Keratinocyte (primary cell): ENCODE measurements around the gene MKLN1. TPM values are rescaled to one million over a fixed set of nuclear protein-coding genes. Genes with fewer than 3 reads are reported as not detected.

Source experiments
- DNase-seq: peaks from one replicate; pipeline ENCODE4 v3.0.0-alpha.2; 2011; ENCODE audit warnings: low read depth, missing footprints, low spot score
- FAIRE-seq: peaks from 2 replicates; lab custom pipeline; 2011; peaks lifted over from hg19 to GRCh38; lab: Jason Lieb, UNC
- H2AFZ ChIP-seq: 2 replicates; pipeline ENCODE4 v1.6.0; 2012; ENCODE audit warnings: low read length, control low read depth, inconsistent platforms; ENCODE audit not compliant: control insufficient read depth
- H3K27ac ChIP-seq: 2 replicates; pipeline ENCODE4 v1.5.1; 2011; ENCODE audit warnings: low read length; ENCODE audit not compliant: control insufficient read depth, insufficient read depth
- H3K27me3 ChIP-seq: 3 replicates; pipeline ENCODE4 v1.6.0; 2011; ENCODE audit warnings: low read length; ENCODE audit not compliant: control insufficient read depth, insufficient read depth; ENCODE audit errors: extremely low read depth
- H3K36me3 ChIP-seq, 2 experiments: 2 replicates in 1 of 2; 3 replicates in 1 of 2; pipeline ENCODE4 v1.5.1; 2011; ENCODE audit warnings: low read length in 2 of 2, mild to moderate bottlenecking in 1 of 2; ENCODE audit not compliant: control insufficient read depth in 2 of 2, insufficient read depth in 2 of 2; ENCODE audit errors: extremely low read depth in 1 of 2
- H3K4me1 ChIP-seq: 3 replicates; pipeline ENCODE4 v1.5.1; 2011; ENCODE audit warnings: low read length; ENCODE audit not compliant: control insufficient read depth, insufficient read depth; ENCODE audit errors: extremely low read depth
- H3K4me2 ChIP-seq: 3 replicates; pipeline ENCODE4 v1.6.0; 2011; ENCODE audit warnings: low read depth, low read length; ENCODE audit not compliant: control insufficient read depth, insufficient read depth; ENCODE audit errors: extremely low read depth
- H3K4me3 ChIP-seq, 3 experiments: fragments of 200-600 bp in 1 of 3; sonication (generic) in 1 of 3; 2 replicates in 2 of 3; 3 replicates in 1 of 3; pipeline ENCODE4 v1.5.1; 2011 to 2016; ENCODE audit warnings: low read length in 3 of 3, mild to moderate bottlenecking in 3 of 3, control low read depth in 2 of 3, inconsistent platforms in 1 of 3, low read depth in 1 of 3, mixed read lengths in 1 of 3, mixed run types in 1 of 3, moderate library complexity in 1 of 3; ENCODE audit not compliant: control insufficient read depth in 2 of 3, insufficient read depth in 2 of 3; ENCODE audit errors: extremely low read depth in 1 of 3
- H3K79me2 ChIP-seq: 2 replicates; pipeline ENCODE4 v1.6.0; 2012; ENCODE audit warnings: low read length; ENCODE audit not compliant: control insufficient read depth, insufficient read depth
- H3K9ac ChIP-seq: 3 replicates; pipeline ENCODE4 v1.6.0; 2011; ENCODE audit warnings: low read length; ENCODE audit not compliant: control insufficient read depth, insufficient read depth; ENCODE audit errors: extremely low read depth
- H3K9me1 ChIP-seq: 3 replicates; pipeline ENCODE4 v1.6.0; 2011; ENCODE audit warnings: low read length; ENCODE audit not compliant: control insufficient read depth, insufficient read depth; ENCODE audit errors: extremely low read depth
- H3K9me3 ChIP-seq: 2 replicates; pipeline ENCODE4 v1.5.1; 2012; ENCODE audit warnings: low read depth, low read length; ENCODE audit not compliant: control insufficient read depth
- H4K20me1 ChIP-seq: 3 replicates; pipeline ENCODE4 v1.6.0; 2011; ENCODE audit warnings: low read length; ENCODE audit not compliant: control insufficient read depth, insufficient read depth; ENCODE audit errors: extremely low read depth
- EZH2 ChIP-seq: IDR thresholded peaks from one replicate; pipeline ENCODE4 v1.6.1; 2012; ENCODE audit warnings: inconsistent platforms, mild to moderate bottlenecking, low read length, moderate library complexity
- dilution Hi-C: fragments of 300-500 bp; cut with MboI; formaldehyde crosslinking; loops from one replicate; pipeline ENCODE4 v1.7.0; 2020; ENCODE audit warnings: low sequenced_read_pairs; ENCODE audit not compliant: extremely low pct_ligation_motif_present
- polyA plus RNA-seq, 5 experiments: library from polyadenylated mRNA; depleted of rRNA in 3 of 5; stranded (reverse) in 3 of 5; stranded (forward) in 1 of 5; unstranded in 1 of 5; fragments of >200 nt; gene quantifications; 1 replicate in 1 of 5; 2 replicates in 3 of 5; 3 replicates in 1 of 5; pipeline versions ENCODE4 v1.2.1 to v1.2.3, GENCODE V29; 2011 to 2012; ENCODE audit warnings: missing spikeins in 2 of 5, low read depth in 1 of 5, low replicate concordance in 1 of 5
- TF ChIP-seq, protein P1 (sequence below), 3 experiments: IDR thresholded peaks in 1 of 3; conservative IDR thresholded peaks in 1 of 3; optimal IDR thresholded peaks in 1 of 3; 2 replicates in 2 of 3; 3 replicates in 1 of 3; pipeline versions ENCODE3 to v1.5.1; 2011; ENCODE audit warnings: low read length in 3 of 3, mild to moderate bottlenecking in 3 of 3, moderate library complexity in 2 of 3, control low read depth in 1 of 3, inconsistent platforms in 1 of 3; ENCODE audit not compliant: insufficient read depth in 2 of 3; ENCODE audit errors: extremely low read depth in 1 of 3

Gene MKLN1
- polyA plus RNA-seq, 1 donor (not counting 4 experiments of a cell fraction or from before 2014, with no cell fraction given), result 43.8 TPM

DNA sequence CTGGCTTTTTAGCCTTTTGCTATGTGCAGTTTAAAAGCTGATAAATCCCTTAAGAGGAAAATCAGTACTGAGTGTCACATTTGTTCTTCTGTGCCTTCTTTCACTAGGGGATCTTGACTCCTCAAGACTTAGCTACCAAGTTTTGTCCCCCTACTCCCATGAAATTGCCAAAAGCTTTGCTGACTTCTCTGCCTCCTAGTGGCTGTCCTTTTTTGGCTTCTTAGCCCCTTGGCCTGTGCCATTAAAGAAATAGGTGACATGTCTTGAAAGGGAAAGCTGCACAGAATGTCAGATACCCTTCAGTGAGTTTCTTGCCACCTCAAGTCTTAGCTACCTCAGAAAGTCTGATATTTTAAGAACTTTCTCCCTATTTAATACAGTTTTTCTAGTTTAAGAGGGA, 10.5 kb downstream of the MKLN1 start:
- Histone ChIP-seq H3K27ac (no peak overlapping the region), H3K4me3 (no peak overlapping the region), H3K9ac (no peak overlapping the region), H3K9me3 (peaks cover 3% of the 10 kb centered on the region), H3K36me3 (peaks cover 1 to 6% of the 10 kb centered on the region in 2 experiments), H3K27me3 (no peaks in the 10 kb centered on the region), H3K79me2 (peaks cover 94% of the 10 kb centered on the region), H4K20me1 (peaks cover 2% of the 10 kb centered on the region), H3K4me1 (no peaks in the 10 kb centered on the region), H2AFZ (no peak overlapping the region), H3K4me2 (no peak overlapping the region), H3K9me1 (no peaks in the 10 kb centered on the region)
- TF ChIP-seq, protein P1, sequence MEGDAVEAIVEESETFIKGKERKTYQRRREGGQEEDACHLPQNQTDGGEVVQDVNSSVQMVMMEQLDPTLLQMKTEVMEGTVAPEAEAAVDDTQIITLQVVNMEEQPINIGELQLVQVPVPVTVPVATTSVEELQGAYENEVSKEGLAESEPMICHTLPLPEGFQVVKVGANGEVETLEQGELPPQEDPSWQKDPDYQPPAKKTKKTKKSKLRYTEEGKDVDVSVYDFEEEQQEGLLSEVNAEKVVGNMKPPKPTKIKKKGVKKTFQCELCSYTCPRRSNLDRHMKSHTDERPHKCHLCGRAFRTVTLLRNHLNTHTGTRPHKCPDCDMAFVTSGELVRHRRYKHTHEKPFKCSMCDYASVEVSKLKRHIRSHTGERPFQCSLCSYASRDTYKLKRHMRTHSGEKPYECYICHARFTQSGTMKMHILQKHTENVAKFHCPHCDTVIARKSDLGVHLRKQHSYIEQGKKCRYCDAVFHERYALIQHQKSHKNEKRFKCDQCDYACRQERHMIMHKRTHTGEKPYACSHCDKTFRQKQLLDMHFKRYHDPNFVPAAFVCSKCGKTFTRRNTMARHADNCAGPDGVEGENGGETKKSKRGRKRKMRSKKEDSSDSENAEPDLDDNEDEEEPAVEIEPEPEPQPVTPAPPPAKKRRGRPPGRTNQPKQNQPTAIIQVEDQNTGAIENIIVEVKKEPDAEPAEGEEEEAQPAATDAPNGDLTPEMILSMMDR (optimal IDR thresholded peaks at IDR 0.05 in 1 of 3, IDR thresholded peaks at IDR 0.05 in 1 of 3, conservative IDR thresholded peaks at IDR 0.05 in 1 of 3; ENCODE audit: extremely low read depth in 1 of 3, insufficient read depth in 2 of 3, low read length in 3 of 3), result no peak
- TF ChIP-seq EZH2, result no peak
- dilution Hi-C loops, result no loop called here
- no peak for DNase-seq
- no peak for FAIRE-seq

DNA sequence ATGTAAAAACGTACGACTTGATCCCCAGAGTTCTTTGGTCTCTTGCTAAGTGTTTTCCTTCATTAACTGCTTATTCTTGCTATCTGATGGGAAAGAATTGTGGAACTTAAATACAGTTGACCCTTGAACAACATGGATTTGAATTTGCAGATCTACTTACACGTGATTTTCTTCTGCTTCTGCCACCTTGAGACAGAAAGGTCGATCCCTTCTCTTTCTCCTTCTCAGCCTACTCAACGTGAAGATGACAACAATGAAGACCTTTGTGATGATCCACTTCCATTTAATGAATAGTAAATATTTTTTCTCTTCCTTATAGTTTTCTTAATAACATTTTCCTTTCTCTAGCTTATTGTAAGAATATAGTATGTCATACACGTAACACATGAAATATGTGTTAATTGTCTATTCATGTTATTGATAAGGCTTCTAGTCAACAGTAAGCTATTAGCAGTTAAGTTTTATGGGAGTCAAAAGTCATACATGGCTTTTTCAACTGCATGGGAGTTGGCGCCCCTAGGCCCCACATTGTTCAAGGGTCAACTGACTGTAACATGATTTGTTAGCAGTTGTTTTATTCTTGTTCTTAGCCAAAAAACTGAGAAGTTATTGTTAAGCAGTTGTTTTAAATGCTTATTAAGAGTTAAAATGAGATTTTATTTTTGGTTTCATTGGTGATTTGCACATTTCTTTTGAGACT, 11.2 kb downstream of the MKLN1 start:
- Histone ChIP-seq H2AFZ (no peak overlapping the region), H3K27ac (no peak overlapping the region), H4K20me1 (peaks cover 2% of the 10 kb centered on the region), H3K4me2 (no peak overlapping the region), H3K27me3 (no peaks in the 10 kb centered on the region), H3K79me2 (peaks cover 94% of the 10 kb centered on the region), H3K36me3 (peaks cover 1 to 6% of the 10 kb centered on the region in 2 experiments), H3K4me3 (no peak overlapping the region), H3K9me3 (peaks cover 3% of the 10 kb centered on the region), H3K9ac (no peak overlapping the region), H3K4me1 (no peaks in the 10 kb centered on the region), H3K9me1 (no peaks in the 10 kb centered on the region)
- TF ChIP-seq EZH2, result no peak
- TF ChIP-seq, protein P1 (optimal IDR thresholded peaks at IDR 0.05 in 1 of 3, IDR thresholded peaks at IDR 0.05 in 1 of 3, conservative IDR thresholded peaks at IDR 0.05 in 1 of 3; ENCODE audit: extremely low read depth in 1 of 3, insufficient read depth in 2 of 3, low read length in 3 of 3), result no peak
- dilution Hi-C loops, result no loop called here
- DNase-seq (no peak), FAIRE-seq (no peak)
